ENCODE results near the gene ERI3.
A peak's percentile ranks its signal among the peaks of the same experiment; 100 is the strongest.
"Not testable (repeated sequence)": the region's sequence is repeated elsewhere in the genome, so short reads cannot be mapped to it uniquely, and the experiment has no call there.

The ERI3 gene

GRCh38 chr1:44217809-44218410, 137.1 kb downstream of the ERI3 start:
- DNase-seq (ENCODE audit: low read depth in 2 of 3, low spot score in 1 of 3), result peak; percentile 65 to 86 (median 71)

- peak; percentile 74 to 82 (median 81) for DNase-seq (ENCODE audit: low read depth in 2 of 3, low spot score in 1 of 3)
Observed at GRCh38 chr1:44213222-44214112, 141.6 kb downstream of the ERI3 start, which contains the start of gene DMAP1. Gene DMAP1, plus strand, starts transcription at chr1:44213471. Its CDS starts 283 bp downstream, at chr1:44213754.

- DNase-seq (ENCODE audit: low read depth in 2 of 3, low spot score in 1 of 3), result peak; percentile 23 to 34 (median 33)
Observed at GRCh38 chr1:44212355-44213221, 142.5 kb downstream of the ERI3 start.

- DNase-seq (ENCODE audit: low read depth in 2 of 3, low spot score in 1 of 3), result no peak
Observed at GRCh38 chr1:44210595-44210994, 144.5 kb downstream of the ERI3 start.

- no peak for DNase-seq (ENCODE audit: low read depth in 2 of 3, low spot score in 1 of 3)
Observed at GRCh38 chr1:44208226-44208625, 146.8 kb downstream of the ERI3 start.

GRCh38 chr1:44206545-44206944, 148.5 kb downstream of the ERI3 start:
- DNase-seq (ENCODE audit: low read depth in 2 of 3, low spot score in 1 of 3), result not testable (repeated sequence)

GRCh38 chr1:44200336-44200735, 154.7 kb downstream of the ERI3 start:
- DNase-seq (ENCODE audit: low read depth in 2 of 3, low spot score in 1 of 3), result no peak

- DNase-seq (ENCODE audit: low read depth in 2 of 3, low spot score in 1 of 3), result no peak
Observed at GRCh38 chr1:44174630-44175029, 180.4 kb downstream of the ERI3 start.
